HepG2 (cell line): Measurements from ENCODE around the gene PIEZO1. TPM values are rescaled to one million over a fixed set of nuclear protein-coding genes. Genes with fewer than 3 reads are reported as not detected.

Source experiments
- ATAC-seq: fragments of 200-7000 bp; cut with Tn5 transposase; 3 replicates; pipeline ENCODE4 v1.9.1; 2020; ENCODE audit warnings: mild to moderate bottlenecking, moderate library complexity
- BruUV-seq: library from RNA; stranded (reverse); fragments of 400-500 nt; replicated peaks from 2 replicates; lab custom pipeline; 2021; lab: Mats Ljungman, UMichigan
- CTCF ChIA-PET: fragments of 300-600 bp; formaldehyde crosslinking; extraction: SDS; loops from one replicate; lab custom pipeline; 2021; ENCODE audit warnings: low total read pairs, inconsistent platforms, low intra/inter-chr PET ratio; lab: Yijun Ruan, JAX
- POLR2A ChIA-PET: fragments of 350-600 bp; sonication (Branson Sonifier 250); formaldehyde crosslinking; loops from one replicate; lab custom pipeline; 2020; ENCODE audit warnings: antibody characterized with exemption, inconsistent platforms; lab: Yijun Ruan, JAX
- DNase-seq: peaks from one replicate; pipeline ENCODE4 v3.0.0-alpha.2; 2015; ENCODE audit warnings: low spot score
- FAIRE-seq: peaks from 3 replicates; lab custom pipeline; 2011; peaks lifted over from hg19 to GRCh38; lab: Jason Lieb, UNC
- H2AFZ ChIP-seq: one replicate; pipeline ENCODE4 v1.6.1; 2011; ENCODE audit warnings: low read length, inconsistent platforms
- H3K27ac ChIP-seq: fragments of 300-600 bp; 3 replicates; pipeline ENCODE4 v1.8.0; 2011; ENCODE audit warnings: mixed run types, mild to moderate bottlenecking, mixed read lengths, low read length, inconsistent platforms; ENCODE audit not compliant: insufficient read depth; ENCODE audit errors: extremely low read length
- H3K27me3 ChIP-seq, 2 experiments: fragments of 200-600 bp in 1 of 2; 2 replicates in 1 of 2; 3 replicates in 1 of 2; pipeline versions ENCODE4 v1.6.0 to v1.8.0; 2011; ENCODE audit warnings: low read length in 2 of 2, mild to moderate bottlenecking in 2 of 2, moderate library complexity in 2 of 2, inconsistent platforms in 1 of 2; ENCODE audit not compliant: insufficient read depth in 2 of 2, control insufficient read depth in 1 of 2
- H3K36me3 ChIP-seq, 2 experiments: fragments of 200-600 bp in 1 of 2; replicated peaks in 1 of 2; 2 replicates in 1 of 2; 3 replicates in 1 of 2; pipeline versions ENCODE4 v1.5.1 to v1.8.0; 2011; ENCODE audit warnings: low read length in 2 of 2, inconsistent platforms in 1 of 2; ENCODE audit not compliant: insufficient read depth in 2 of 2, control insufficient read depth in 1 of 2
- H3K4me1 ChIP-seq: 2 replicates; pipeline ENCODE4 v1.5.1; 2012; ENCODE audit warnings: low read length, inconsistent platforms; ENCODE audit not compliant: insufficient read depth
- H3K4me2 ChIP-seq: 2 replicates; pipeline ENCODE4 v1.6.0; 2011; ENCODE audit warnings: low read depth, low read length, inconsistent platforms
- H3K4me3 ChIP-seq, 3 experiments: fragments of 200-600 bp in 1 of 3; sonication (generic), shearing (Covaris generic) in 1 of 3; replicated peaks in 1 of 3; 2 replicates each; pipeline ENCODE4 v1.5.1; 2011 to 2016; ENCODE audit warnings: low read length in 3 of 3, inconsistent platforms in 2 of 3, low read depth in 2 of 3, mild to moderate bottlenecking in 2 of 3, control low read depth in 1 of 3, mixed read lengths in 1 of 3; ENCODE audit not compliant: insufficient read depth in 1 of 3
- H3K79me2 ChIP-seq: one replicate; pipeline ENCODE4 v1.6.1; 2011; ENCODE audit warnings: low read length, inconsistent platforms; ENCODE audit not compliant: insufficient read depth
- H3K9ac ChIP-seq: 2 replicates; pipeline ENCODE4 v1.6.0; 2011; ENCODE audit warnings: mild to moderate bottlenecking, low read depth, low read length, inconsistent platforms; ENCODE audit not compliant: insufficient read depth
- H3K9me3 ChIP-seq: 2 replicates; pipeline ENCODE4 v1.5.1; 2012; ENCODE audit warnings: mild to moderate bottlenecking, low read length
- H4K20me1 ChIP-seq: 2 replicates; pipeline ENCODE4 v1.6.0; 2011; ENCODE audit warnings: inconsistent platforms, mild to moderate bottlenecking, low read length, moderate library complexity; ENCODE audit not compliant: insufficient read depth
- AGO2 ChIP-seq: fragments of 200-400 bp; formaldehyde crosslinking; optimal IDR thresholded peaks from 2 replicates; pipeline ENCODE3; 2017; ENCODE audit warnings: mild to moderate bottlenecking, low read depth, low read length, moderate library complexity
- FOXO1 ChIP-seq: sonication (generic); formaldehyde crosslinking; IDR thresholded peaks from 2 replicates; pipeline ENCODE4 v1.4.0; 2020; ENCODE audit warnings: missing genetic modification reagents
- HNRNPL ChIP-seq: fragments of 200-400 bp; formaldehyde crosslinking; IDR thresholded peaks from 2 replicates; pipeline ENCODE4 v1.6.1; 2017; ENCODE audit warnings: mild to moderate bottlenecking, low read depth, low read length
- KMT2A ChIP-seq: sonication (generic); formaldehyde crosslinking; IDR thresholded peaks from 2 replicates; pipeline ENCODE4 v1.4.0; 2020; ENCODE audit warnings: missing genetic modification reagents
- NCOA5 ChIP-seq: sonication (generic); formaldehyde crosslinking; IDR thresholded peaks from 2 replicates; pipeline ENCODE4 v1.4.0; 2020; ENCODE audit warnings: missing genetic modification reagents
- ONECUT2 ChIP-seq: sonication (generic); formaldehyde crosslinking; IDR thresholded peaks from 2 replicates; pipeline ENCODE4 v1.4.0; 2020; ENCODE audit warnings: missing genetic modification reagents
- RBM22 ChIP-seq: fragments of 200-400 bp; formaldehyde crosslinking; optimal IDR thresholded peaks from 2 replicates; pipeline ENCODE3; 2017; ENCODE audit warnings: mild to moderate bottlenecking, low read length, moderate library complexity
- ZFP62 ChIP-seq: sonication (generic); formaldehyde crosslinking; IDR thresholded peaks from 2 replicates; pipeline ENCODE4 v1.4.0; 2020; ENCODE audit warnings: missing genetic modification reagents
- ZNF607 ChIP-seq: sonication (generic); formaldehyde crosslinking; IDR thresholded peaks from 2 replicates; pipeline ENCODE4 v1.5.1; 2020; ENCODE audit warnings: missing genetic modification reagents, mild to moderate bottlenecking, borderline replicate concordance
- ZNF766 ChIP-seq: sonication (generic); formaldehyde crosslinking; IDR thresholded peaks from 2 replicates; pipeline ENCODE4 v1.5.0; 2020; ENCODE audit warnings: missing genetic modification reagents, borderline replicate concordance
- ZNF878 ChIP-seq: sonication (generic); formaldehyde crosslinking; IDR thresholded peaks from 2 replicates; pipeline ENCODE4 v1.8.1; 2023; ENCODE audit warnings: mild to moderate bottlenecking, missing genetic modification reagents, moderate library complexity
- WGBS: methylation state at CpG from one replicate; pipeline ENCODE4 v1.1.6; 2017; ENCODE audit warnings: low lambda C conversion rate; 5-methylcytosine and 5-hydroxymethylcytosine counted together
- in situ Hi-C: cut with HindIII; loops from 2 replicates; pipeline ENCODE4 v1.10.0; 2017; ENCODE audit warnings: low pct_unique_long_range_greater_than_20kb; ENCODE audit not compliant: extremely low pct_ligation_motif_present
- intact Hi-C: fragments of 100-400 bp; cut with micrococcal nuclease; formaldehyde crosslinking; loops from one replicate; pipeline ENCODE4 v1.10.0; 2022; ENCODE audit not compliant: unreplicated experiment
- polyA plus RNA-seq, 8 experiments: library from polyadenylated mRNA; depleted of rRNA in 3 of 8; stranded (reverse) in 7 of 8; unstranded in 1 of 8; fragments of >200 nt; fragmentation: Illumina TruSeq in 4 of 8; extraction: Trizol in 4 of 8; gene quantifications; 2 replicates each; pipeline versions ENCODE4 v1.2.1 to v1.2.3, GENCODE V29; 2011 to 2016; ENCODE audit warnings: low read depth in 4 of 8, missing spikeins in 1 of 8, mixed read lengths in 1 of 8; ENCODE audit not compliant: insufficient read depth in 1 of 8
- total RNA-seq, 5 experiments: library from RNA; depleted of rRNA; stranded (reverse); fragments of >200 nt; fragmentation: Illumina TruSeq; extraction: Trizol; gene quantifications; 2 replicates each; pipeline ENCODE4 v1.2.3, GENCODE V29; 2016; ENCODE audit warnings: low read depth in 1 of 5
- TF ChIP-seq, protein P1 (sequence below): sonication (generic); formaldehyde crosslinking; IDR thresholded peaks from 2 replicates; pipeline ENCODE4 v1.8.0; 2022; ENCODE audit warnings: mild to moderate bottlenecking, missing genetic modification reagents, moderate library complexity
- TF ChIP-seq, protein P2 (sequence below): sonication (generic); formaldehyde crosslinking; IDR thresholded peaks from 2 replicates; pipeline ENCODE4 v1.8.1; 2023; ENCODE audit warnings: mild to moderate bottlenecking, missing genetic modification reagents
- TF ChIP-seq, protein P3 (sequence below): sonication (generic); formaldehyde crosslinking; IDR thresholded peaks from 2 replicates; pipeline ENCODE4 v1.8.1; 2023; ENCODE audit warnings: mild to moderate bottlenecking, missing genetic modification reagents, borderline replicate concordance
- TF ChIP-seq, protein P4 (sequence below): sonication (generic); formaldehyde crosslinking; IDR thresholded peaks from 2 replicates; pipeline ENCODE4 v1.5.1; 2020; ENCODE audit warnings: missing genetic modification reagents, mild to moderate bottlenecking, borderline replicate concordance
- TF ChIP-seq, protein P5 (sequence below): sonication (generic); formaldehyde crosslinking; IDR thresholded peaks from 2 replicates; pipeline ENCODE4 v1.9.0; 2022; ENCODE audit warnings: low read depth, missing genetic modification reagents

Gene PIEZO1
- total and polyA plus RNA-seq, 2 of the 13 experiments (the other 11 are each of a cell fraction or from before 2014, with no cell fraction given): 67.9 to 85.0 TPM

DNA sequence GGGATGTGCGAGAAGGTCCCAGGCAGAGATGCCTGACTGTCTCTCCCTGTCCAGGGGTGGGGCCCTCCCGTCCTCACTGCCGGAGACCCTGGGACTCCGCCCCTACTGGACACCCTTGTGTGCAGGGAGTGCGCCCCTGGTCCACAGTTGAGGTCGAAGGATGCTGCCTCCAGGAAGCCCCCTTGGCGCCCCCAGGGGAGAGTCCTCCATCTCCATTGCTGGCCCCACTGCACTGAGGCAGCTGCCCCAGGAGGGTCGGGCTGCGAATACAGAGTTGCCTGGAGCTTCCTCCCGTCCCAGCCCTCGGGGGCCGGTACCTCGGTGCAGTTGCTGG is 52.1 kb downstream of the PIEZO1 start (continued):
- TF ChIP-seq FOXO1 (CRISPR knock-in tag) (no peak), ONECUT2 (CRISPR knock-in tag) (no peak), ZNF766 (no peak), NCOA5 (no peak), KMT2A (CRISPR knock-in tag) (no peak), ZNF878 (no peak)
- TF ChIP-seq, protein P1, sequence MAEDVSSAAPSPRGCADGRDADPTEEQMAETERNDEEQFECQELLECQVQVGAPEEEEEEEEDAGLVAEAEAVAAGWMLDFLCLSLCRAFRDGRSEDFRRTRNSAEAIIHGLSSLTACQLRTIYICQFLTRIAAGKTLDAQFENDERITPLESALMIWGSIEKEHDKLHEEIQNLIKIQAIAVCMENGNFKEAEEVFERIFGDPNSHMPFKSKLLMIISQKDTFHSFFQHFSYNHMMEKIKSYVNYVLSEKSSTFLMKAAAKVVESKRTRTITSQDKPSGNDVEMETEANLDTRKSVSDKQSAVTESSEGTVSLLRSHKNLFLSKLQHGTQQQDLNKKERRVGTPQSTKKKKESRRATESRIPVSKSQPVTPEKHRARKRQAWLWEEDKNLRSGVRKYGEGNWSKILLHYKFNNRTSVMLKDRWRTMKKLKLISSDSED (CRISPR knock-in tag): no peak
- TF ChIP-seq, protein P2, sequence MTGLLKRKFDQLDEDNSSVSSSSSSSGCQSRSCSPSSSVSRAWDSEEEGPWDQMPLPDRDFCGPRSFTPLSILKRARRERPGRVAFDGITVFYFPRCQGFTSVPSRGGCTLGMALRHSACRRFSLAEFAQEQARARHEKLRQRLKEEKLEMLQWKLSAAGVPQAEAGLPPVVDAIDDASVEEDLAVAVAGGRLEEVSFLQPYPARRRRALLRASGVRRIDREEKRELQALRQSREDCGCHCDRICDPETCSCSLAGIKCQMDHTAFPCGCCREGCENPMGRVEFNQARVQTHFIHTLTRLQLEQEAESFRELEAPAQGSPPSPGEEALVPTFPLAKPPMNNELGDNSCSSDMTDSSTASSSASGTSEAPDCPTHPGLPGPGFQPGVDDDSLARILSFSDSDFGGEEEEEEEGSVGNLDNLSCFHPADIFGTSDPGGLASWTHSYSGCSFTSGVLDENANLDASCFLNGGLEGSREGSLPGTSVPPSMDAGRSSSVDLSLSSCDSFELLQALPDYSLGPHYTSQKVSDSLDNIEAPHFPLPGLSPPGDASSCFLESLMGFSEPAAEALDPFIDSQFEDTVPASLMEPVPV: no peak
- TF ChIP-seq, all 625 proteins: peak for 0

DNA sequence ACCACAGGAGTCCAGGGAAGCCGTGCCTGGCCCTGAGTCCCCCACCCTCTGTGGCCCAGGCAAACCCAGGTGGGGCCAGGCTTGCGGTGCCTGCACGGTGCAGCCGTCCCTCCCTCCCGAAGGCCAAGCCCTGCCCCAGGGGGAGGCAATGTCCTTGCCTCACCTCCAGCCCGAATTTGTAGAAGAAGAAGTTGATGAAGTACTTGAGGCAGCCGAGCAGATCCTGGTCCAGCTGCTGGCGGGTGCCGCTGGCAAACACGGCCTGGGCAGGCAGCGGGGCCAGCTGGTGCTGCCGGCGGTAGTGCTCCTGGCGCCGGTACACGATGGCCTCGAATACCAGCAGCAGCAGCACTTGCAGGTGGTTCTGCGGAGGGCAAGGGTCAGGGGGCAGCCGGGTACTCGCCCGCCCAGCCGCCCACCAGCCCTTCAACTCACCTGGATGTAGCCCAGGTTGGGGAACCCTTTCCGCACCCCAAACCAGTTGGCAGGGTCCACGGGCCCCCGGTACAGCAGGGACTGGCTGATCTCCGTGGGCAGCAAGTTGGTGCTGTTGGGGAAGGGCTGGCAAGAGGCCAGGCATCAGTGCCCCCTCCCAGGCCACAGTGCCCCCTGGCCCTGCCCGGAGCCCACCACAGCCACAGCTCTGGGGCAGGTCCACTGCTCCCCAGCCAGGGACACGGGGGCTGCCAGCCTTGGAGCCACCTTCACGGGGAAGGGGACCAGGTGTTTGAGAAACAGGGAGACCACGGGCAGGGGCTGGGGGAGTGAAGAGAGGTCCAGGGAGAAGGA is 52.7 kb downstream of the PIEZO1 start:
- H3K4me3 ChIP-seq: no peak overlapping the region
- CTCF ChIA-PET: no interaction called here
- no peak for DNase-seq
- no peak overlapping the region for H3K9ac ChIP-seq
- peak; percentile 11; the same call in 2 of the 3 replicates for ATAC-seq
- POLR2A ChIA-PET: no interaction called here
- H3K4me2 ChIP-seq: no peak overlapping the region
- intact Hi-C loops: no loop called here
- 94% methylated on average over 11 of the region's 30 CpGs for WGBS
- H3K9me3 ChIP-seq: no peaks in the 10 kb centered on the region
- H2AFZ ChIP-seq: no peak overlapping the region
- no peaks in the 10 kb centered on the region for H3K27me3 ChIP-seq
- H3K4me1 ChIP-seq: no peaks in the 10 kb centered on the region
- H3K79me2 ChIP-seq: no peaks in the 10 kb centered on the region
- in situ Hi-C loops: no loop called here
- no peaks in the 10 kb centered on the region; the same call in 1 of the 2 replicates for H4K20me1 ChIP-seq
- BruUV-seq: no TSS peak
- H3K36me3 ChIP-seq: peaks cover 36 to 58% of the 10 kb centered on the region in 2 experiments; a peak in 4 of 5 replicates
- no peak overlapping the region for H3K27ac ChIP-seq
- FAIRE-seq: no peak
- TF ChIP-seq, protein P3, sequence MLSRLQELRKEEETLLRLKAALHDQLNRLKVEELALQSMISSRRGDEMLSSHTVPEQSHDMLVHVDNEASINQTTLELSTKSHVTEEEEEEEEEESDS: no peak
- TF ChIP-seq RBM22 (peak; percentile 35), ZNF607 (CRISPR knock-in tag) (no peak), AGO2 (peak; percentile 20), ZFP62 (no peak), HNRNPL (peak; percentile 82)
- TF ChIP-seq, protein P4, sequence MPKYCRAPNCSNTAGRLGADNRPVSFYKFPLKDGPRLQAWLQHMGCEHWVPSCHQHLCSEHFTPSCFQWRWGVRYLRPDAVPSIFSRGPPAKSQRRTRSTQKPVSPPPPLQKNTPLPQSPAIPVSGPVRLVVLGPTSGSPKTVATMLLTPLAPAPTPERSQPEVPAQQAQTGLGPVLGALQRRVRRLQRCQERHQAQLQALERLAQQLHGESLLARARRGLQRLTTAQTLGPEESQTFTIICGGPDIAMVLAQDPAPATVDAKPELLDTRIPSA: no peak
- TF ChIP-seq, protein P5, sequence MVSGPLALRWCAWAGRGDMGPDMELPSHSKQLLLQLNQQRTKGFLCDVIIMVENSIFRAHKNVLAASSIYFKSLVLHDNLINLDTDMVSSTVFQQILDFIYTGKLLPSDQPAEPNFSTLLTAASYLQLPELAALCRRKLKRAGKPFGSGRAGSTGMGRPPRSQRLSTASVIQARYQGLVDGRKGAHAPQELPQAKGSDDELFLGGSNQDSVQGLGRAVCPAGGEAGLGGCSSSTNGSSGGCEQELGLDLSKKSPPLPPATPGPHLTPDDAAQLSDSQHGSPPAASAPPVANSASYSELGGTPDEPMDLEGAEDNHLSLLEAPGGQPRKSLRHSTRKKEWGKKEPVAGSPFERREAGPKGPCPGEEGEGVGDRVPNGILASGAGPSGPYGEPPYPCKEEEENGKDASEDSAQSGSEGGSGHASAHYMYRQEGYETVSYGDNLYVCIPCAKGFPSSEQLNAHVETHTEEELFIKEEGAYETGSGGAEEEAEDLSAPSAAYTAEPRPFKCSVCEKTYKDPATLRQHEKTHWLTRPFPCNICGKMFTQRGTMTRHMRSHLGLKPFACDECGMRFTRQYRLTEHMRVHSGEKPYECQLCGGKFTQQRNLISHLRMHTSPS (CRISPR knock-in tag): no peak
